Amniotic epithelial cell (primary cell): ENCODE measurements around the gene PLEKHA6.
A peak's percentile ranks its signal among the peaks of the same experiment; 100 is the strongest.

Source experiments
- DNase-seq: peaks from one replicate; pipeline ENCODE4 v3.0.0-alpha.2; 2010; ENCODE audit warnings: low read depth

PLEKHA6 gene, protein sequence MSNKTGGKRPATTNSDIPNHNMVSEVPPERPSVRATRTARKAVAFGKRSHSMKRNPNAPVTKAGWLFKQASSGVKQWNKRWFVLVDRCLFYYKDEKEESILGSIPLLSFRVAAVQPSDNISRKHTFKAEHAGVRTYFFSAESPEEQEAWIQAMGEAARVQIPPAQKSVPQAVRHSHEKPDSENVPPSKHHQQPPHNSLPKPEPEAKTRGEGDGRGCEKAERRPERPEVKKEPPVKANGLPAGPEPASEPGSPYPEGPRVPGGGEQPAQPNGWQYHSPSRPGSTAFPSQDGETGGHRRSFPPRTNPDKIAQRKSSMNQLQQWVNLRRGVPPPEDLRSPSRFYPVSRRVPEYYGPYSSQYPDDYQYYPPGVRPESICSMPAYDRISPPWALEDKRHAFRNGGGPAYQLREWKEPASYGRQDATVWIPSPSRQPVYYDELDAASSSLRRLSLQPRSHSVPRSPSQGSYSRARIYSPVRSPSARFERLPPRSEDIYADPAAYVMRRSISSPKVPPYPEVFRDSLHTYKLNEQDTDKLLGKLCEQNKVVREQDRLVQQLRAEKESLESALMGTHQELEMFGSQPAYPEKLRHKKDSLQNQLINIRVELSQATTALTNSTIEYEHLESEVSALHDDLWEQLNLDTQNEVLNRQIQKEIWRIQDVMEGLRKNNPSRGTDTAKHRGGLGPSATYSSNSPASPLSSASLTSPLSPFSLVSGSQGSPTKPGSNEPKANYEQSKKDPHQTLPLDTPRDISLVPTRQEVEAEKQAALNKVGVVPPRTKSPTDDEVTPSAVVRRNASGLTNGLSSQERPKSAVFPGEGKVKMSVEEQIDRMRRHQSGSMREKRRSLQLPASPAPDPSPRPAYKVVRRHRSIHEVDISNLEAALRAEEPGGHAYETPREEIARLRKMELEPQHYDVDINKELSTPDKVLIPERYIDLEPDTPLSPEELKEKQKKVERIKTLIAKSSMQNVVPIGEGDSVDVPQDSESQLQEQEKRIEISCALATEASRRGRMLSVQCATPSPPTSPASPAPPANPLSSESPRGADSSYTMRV

DNA sequence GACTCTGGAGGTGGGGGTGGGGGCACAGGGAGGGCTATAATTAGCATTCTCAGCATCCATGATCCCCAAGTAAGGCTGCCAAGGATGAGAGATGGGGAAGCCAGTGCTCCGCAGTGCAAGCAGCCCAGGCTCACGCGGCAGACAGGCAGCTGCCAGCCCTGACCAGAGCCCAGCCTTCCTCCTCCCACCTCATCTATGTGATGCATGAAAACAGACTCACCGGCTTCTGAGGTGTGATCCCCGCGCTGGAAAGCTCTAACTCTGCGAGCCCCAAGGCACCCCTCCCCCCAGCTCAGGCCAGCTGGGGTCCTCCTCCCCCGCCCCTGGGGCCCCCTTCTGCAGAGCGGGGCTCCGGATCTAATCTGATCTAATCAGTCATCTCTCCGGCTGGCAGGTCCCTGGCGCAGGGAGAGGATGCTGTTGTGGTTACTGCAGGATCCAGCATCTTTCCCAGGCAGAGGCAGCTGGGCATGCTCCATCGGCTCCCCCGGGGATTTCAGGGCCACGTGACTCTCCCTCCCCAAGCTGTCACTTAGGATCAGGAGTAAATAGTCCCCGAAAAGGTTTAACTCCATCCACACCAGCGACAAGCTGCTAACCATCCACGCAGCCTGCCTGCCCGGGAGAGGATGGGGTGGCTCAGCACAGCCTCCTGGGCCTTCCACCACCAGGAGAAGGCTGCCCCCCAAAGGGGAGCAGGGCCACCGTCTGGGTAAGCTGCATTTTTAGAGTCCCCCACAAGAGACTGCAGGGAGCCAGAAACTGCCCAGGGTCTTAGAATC, at the start of gene PLEKHA6:
Gene PLEKHA6, minus strand, starts transcription at position 456 of the 782 bp plus-strand sequence. CDS start 86,202 bp downstream, outside the sequence.
- DNase-seq = peak; percentile 80

DNA sequence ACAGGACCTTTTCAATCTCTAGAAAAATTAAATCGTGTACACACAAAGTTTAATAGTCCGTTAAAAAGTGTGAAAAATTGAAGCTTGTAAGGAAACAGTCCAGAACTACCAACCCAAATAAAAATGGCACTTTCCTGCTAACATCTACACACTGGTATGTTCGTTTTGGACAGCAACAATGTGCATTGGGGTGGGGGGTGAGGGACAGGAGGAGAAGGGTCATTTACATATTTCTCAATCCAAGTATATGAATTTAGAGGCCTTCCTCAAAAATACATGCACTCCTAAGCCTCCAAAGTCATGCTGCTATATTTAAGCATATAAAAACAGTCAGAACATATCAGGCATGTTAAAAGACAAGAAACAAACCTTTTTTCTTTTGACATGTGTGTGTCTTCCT, 49.4 kb upstream of the PLEKHA6 start:
- peak; percentile 33 for DNase-seq

DNA sequence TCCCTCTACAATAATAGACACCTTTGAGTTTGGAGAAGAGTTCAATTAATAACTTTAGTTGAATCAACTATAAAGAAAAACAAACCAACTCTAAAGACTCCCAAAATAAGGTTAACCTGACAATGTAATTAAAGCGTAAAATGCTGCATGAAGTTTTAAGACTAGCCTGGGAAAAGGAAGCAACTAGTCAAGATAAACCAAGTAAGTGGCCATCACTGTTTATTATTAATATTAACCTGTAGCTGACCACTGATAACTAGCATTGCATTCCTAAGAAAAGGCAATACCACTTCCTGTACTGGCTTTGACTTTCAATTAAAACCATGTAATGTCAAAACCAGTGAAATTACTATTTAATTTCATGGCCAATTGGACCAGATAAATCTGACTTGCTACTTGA, 48.9 kb upstream of the PLEKHA6 start:
- DNase-seq = no peak

DNA sequence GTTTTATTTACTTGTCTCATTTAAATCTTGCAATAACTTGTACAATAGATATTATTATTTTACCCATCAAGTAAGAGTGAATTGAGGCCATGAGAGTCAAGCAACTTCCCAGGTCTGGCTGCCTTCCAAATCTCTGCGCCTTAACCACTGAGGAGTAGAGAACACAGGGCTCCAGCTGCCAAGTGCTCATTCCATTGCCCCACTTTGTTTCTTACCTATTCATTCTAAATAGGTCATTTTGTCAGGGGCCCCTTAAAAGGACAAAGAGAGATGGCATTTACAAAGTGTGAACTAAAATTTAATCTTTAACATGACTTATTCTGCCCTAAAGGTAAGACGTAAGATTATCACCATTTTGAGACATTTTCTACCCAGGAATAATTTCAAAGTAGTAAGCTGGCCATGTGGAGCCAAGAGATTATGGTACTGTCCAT, 48.4 kb upstream of the PLEKHA6 start:
- DNase-seq = peak; percentile 80

DNA sequence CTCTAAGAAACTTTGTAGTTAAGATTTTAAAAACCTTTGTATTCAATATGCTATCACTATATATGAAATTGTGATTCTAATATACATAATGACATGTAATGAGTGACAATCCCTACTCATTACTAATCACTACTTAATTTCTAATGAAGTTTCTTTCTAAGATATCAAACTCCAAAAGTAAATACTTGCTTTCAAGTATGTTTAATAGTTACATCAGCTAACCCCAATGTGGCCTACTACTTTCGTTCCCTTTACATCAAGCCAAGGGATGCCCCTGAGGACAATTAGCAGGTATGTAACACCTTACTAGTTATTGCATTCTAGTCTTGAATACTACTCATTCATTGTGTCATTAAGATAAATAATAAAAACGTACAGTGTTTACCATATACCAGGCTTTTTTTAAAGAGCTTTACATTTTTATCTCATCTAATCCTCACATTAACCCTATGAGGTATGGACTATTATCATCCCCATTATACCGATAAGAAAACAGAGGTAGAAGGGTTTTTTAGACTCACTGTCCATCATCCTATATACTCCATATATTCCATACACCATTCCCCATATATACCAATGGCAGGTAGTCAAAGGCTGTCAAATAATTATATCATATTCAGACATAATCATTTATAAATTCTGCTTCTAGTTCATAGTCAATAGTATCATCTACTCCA, 47.7 kb upstream of the PLEKHA6 start:
- DNase-seq = no peak

DNA sequence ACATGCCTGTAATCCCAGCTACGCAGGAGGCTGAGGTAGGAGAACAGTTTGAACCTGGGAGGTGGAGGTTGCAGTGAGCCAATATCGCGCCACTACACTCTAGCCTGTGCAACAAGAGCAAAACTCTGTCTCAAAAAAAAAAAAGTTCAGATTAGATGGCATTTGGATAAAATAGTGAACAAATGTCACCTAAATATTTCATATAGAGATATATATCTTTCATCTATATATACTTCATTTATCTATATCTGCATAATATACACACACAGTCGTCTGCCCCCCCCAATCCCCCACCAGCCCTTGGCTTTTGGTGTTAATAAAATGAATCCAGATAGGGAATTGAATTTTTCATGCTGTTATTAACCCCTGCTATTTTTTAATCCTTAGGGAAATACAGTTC, 46.9 kb upstream of the PLEKHA6 start:
- no peak for DNase-seq

DNA sequence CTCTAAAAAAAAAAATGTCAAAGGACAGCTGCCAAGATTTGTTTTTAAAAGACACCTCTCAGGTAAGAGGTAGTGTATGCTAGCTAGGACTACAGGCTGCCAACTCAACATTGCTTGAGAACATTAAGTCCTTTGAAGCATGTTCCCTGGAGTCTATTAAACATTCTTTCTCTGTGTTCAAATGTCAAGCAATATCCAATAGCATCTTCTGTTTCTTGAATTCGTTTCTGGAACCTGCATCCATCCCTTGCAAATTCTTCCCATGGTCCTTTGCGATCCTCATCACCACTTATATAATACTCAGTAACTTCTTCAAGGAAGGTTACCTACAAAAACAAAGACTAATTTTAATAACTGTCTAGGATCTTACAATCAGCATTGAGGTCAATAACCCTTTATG, 46.3 kb upstream of the PLEKHA6 start:
- peak; percentile 9 for DNase-seq

DNA sequence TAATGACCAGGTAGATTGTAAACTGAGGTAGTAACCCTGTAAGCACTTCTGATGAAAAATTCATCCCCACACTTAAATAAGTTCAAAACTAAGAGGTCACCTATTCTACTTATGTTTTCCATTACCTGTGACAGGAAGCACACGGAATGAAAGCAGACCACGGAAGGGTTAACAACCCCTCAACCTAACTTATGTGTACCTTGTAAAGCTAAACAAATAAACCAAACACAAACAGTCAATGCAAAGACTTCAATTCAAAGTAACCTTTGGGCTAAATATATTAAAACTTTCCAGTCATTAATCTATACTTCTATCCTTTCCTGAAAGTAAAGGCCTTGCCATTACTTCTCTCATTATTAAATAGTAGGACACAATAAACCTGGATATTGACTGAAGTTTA, 44.9 kb upstream of the PLEKHA6 start:
- no peak for DNase-seq

DNA sequence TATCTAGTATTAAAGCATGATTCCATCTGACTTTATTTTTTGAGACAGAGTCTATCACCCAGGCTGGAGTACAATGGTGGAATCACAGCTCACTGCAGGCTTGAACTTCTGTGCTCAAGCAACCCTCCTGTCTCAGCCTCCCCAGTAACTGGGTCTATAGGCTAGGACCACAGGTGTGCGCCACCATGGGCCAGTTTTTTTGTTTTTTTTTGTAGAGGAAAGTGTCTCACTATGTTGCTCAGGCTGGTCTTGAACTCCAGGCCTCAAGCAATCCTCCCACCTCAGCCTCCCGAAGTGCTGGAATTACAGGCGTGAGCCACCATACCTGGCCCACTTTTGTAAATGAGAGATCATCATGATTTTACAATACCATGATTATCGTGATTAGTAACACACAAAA, 42.7 kb upstream of the PLEKHA6 start:
- no peak for DNase-seq

DNA sequence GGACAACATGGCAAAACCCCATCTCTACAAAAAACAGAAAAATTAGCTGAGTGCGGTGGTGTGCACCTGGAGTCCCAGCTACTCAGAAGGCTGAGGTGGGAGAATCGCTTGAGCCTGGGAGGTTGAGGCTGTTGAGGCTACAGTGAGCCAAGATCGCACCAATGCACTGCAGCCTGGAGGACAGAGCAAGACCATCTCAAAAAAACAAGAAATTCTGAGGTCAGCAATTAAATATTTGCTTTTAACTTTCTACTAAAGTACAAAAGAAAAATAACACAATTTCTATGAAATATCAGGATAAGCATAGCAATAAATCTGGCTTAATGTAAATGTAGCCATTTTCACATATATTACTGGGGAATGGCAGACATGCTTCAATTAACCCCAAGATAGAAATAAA, 42.0 kb upstream of the PLEKHA6 start:
- DNase-seq = no peak

DNA sequence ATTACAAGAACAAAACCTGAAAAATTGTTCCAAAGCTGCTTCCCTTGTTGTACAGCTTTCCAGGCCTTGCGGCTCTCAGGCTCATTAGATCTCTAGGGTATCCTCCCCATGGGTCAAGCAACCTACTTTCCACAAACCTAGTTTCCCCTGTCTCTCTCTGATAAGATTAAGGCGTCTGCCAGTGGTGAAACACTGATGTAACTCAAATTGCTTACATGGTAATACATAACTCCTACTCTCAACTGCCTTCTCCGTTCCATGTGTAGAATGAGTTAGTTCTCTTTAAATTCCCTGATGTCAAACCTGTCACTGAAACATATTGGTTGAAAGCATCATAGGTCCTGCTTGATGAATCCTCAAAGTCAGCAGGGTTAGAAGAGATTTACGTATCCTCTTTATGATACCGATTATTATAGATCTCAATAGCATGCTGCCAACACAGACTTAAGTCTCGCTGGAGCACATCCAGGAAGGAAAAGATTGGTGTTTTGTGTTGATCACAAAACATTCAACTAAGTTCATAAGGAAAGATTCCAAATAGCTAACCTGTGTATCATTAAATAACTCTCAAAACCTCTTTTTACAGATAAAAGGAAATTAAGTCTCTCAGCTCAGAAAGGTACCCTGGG, 41.3 kb upstream of the PLEKHA6 start:
- peak; percentile 56 for DNase-seq

DNA sequence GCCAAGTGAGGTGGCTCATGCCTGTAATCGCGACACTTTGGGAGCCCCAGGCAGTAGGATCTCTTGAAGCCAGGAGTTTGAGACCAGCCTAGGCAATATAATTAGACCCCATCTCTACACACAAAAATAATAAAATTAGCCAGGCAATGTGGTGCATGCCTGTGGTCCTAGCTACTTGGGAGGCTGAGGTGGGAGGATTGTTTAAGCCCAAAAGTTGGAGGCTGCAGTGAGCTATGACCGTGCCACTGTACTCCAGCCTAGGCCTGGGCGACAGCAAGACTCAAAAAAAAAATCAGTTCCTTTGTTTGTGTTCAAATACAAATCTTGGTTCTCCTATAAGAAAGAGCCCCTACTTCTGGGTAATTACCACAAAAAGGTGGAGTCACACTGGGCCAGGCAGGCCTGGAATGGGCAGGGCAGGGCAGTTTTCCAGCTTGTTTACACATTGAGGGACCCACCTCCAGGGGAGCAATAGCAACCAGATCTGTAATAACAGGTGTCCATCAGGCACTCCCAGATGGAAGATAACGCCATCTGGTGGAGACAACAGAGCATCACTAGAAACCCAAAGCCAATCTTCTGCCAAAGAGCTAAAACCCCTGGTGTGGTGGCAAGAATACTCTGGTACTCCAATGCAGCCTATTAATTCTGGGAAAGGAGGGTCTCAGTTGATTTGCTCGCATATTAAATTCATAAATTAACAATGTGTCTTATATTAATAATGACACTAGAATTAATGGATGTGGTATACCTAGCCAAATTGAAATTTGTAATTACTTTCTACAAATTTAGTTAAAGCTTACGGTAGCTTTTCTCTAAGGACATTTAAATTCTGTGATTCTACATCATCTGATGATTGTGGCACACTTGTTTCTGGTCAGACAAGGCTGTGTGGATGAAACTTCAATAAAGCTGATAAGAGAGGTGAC, 38.7 kb upstream of the PLEKHA6 start:
- peak; percentile 78 for DNase-seq

DNA sequence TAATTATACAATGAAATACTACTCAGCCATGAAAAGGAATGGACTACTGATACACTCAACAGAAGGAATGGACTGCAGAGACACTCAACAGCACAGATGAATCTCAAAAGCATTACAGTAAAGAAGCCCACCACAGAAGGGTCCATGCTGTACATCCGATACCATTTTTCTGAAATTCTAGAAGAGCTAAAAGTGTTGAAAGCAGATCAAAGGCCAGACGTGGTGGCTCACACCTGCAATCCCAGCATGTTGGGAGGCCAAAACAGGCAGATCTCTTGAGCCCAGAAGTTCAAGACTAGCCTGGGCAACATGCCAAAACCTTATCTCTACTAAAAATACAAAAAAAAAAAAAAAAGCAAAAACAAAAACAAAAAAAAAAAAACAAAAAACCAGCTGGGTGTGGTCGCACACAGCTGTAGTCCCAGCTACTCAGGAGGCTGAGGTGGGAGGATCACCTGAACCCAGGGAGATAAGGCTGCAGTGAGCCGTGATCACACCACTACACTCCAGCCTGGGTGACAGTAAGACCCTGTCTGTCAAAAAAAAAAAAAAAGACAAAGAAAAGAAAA, 36.4 kb upstream of the PLEKHA6 start:
- no peak for DNase-seq

DNA sequence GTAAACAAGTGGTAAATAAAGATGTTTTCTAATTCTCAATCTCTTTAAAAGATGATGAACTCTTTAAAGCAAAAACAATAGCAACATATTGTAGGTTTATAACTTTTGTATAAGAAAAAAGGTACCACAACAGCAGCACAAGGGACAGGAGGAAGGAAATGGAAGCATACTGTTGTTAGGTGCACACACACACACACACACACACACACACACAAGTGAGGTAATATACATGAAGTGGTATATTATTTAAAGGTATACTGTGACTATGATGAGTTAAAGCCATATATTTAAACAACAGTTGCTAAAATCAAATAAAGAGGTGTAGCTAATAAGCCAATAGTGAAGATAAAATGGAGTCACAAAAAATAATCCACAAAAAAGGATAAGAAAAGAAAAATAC, 31.9 kb upstream of the PLEKHA6 start:
- no peak for DNase-seq

DNA sequence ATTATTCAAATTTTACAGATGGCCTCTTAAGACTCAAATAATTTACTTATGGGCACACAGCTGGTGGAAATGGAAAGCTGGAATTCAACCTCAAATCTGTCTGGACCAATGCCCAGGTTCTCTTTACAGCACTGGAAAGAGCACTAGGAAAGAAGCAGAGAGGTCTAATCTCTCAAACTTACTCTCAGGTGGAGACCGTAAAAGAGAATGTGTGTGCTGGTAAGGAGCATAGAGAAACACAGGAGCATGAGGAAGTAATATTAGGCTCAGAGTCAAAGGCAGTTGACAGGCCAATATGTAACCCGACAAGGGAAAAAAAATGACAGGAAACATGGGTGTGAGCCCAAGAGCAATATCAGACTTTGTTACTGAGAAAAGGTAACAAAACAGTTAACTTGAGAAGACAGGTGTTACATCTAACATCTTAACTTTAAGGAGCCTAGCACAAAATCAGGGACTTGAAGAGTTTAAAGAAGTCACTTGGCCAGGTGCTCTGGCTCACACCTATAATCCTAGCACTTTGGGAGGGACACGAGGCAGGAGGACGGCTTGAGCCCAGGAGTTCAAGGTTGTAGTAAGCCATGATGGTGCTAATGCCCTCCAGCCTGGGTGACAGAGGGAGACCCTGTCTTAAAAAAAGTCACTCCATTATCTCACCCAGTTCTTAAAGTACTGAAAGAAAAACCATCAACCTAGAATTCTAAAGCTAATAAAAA, 31.2 kb upstream of the PLEKHA6 start:
- DNase-seq = peak; percentile 51

DNA sequence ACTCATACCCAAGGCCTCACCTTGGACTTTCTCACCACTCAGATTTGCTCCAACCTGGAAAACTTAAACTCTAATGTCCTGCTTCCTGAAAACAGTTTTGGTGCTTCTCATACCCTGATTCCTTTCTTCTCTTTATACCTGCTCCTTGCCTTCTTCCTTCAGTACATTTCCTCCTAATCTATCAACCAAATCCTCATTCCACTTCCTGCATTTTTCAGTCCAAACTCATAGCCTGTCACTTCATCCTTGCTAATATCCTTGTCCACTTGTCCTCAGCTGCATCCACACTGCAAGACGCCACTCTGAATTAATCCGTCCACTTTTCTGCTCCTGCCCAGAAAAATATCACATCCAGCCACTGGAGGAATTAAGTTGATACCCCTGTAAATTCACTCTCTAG, 26.0 kb upstream of the PLEKHA6 start:
- DNase-seq = no peak

DNA sequence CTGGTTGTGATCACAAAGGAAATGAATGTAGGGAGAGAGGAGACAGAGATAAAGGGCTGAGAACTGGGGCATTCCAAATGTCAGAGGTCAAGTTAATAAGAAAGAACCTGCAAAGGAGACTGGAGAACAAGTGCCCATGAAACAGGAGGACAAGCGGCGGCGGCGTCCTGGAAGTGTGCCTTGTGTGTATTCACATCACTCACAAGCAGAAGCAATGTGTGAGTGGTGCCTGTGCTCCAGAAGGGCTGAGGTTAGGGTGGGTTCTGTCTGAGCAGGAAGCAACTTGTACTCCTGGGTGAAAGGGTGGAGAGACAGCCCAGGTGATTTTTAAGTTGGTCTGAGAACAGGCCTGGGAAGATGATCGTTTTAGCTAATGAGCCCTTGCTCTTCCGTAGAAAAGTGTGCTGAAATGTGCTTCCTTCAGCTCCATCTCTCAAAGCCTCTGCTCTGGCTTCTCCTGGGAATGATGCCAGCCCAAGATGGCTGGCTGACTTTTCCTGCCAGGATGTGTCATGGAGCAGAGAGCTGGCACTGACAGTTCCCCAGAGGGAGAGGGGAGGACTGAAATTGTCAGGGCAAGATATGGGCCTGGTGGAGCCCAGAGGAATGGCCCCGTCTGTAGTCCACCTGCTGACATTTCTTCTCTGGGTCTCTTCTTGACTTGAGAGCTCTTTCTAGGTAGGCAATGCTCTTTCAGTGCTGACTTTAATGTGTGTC, 25.1 kb upstream of the PLEKHA6 start:
- DNase-seq = peak; percentile 63
